ENCODE measurements around the gene LSAMP. TPM values are rescaled to one million over a fixed set of nuclear protein-coding genes. Genes with fewer than 3 reads are reported as not detected.

LSAMP gene
- polyA plus RNA-seq, 1 of the 3 experiments (the other 2 are of a cell fraction): 6.6 TPM

GRCh38 chr3:115864911-115865310 lies 580.4 kb downstream of the LSAMP start:
- no peak for DNase-seq
- no peaks in the 10 kb centered on the region for H3K9me2 ChIP-seq
- peaks cover 0 to 4% of the 10 kb centered on the region in 2 experiments; a peak in 2 of 4 replicates for H3K4me1 ChIP-seq (ENCODE audit: control insufficient read depth in 1 of 2, insufficient read depth in 2 of 2, low read depth in 1 of 2, low read length in 1 of 2)

GRCh38 chr3:115862849-115863248 lies 582.4 kb downstream of the LSAMP start:
- TF ChIP-seq, protein P1, sequence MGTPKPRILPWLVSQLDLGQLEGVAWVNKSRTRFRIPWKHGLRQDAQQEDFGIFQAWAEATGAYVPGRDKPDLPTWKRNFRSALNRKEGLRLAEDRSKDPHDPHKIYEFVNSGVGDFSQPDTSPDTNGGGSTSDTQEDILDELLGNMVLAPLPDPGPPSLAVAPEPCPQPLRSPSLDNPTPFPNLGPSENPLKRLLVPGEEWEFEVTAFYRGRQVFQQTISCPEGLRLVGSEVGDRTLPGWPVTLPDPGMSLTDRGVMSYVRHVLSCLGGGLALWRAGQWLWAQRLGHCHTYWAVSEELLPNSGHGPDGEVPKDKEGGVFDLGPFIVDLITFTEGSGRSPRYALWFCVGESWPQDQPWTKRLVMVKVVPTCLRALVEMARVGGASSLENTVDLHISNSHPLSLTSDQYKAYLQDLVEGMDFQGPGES (IDR thresholded peaks at IDR 0.05; ENCODE audit: low read depth, low read length): no peak
- TF ChIP-seq GABPA (IDR thresholded peaks at IDR 0.05; ENCODE audit: low read depth): no peak
- TF ChIP-seq RFX5 (IDR thresholded peaks at IDR 0.05; ENCODE audit: low read length): no peak
- TF ChIP-seq FOXJ3 (CRISPR knock-in tag; IDR thresholded peaks at IDR 0.05): no peak
- TF ChIP-seq GATA2 (CRISPR knock-in tag; IDR thresholded peaks at IDR 0.05): no peak
- no peak for TF ChIP-seq NFIC (IDR thresholded peaks at IDR 0.05; ENCODE audit: borderline replicate concordance)
- no peak for TF ChIP-seq SIN3A (IDR thresholded peaks at IDR 0.05; ENCODE audit: borderline replicate concordance, low read depth, low read length)
- TF ChIP-seq EP300 (IDR thresholded peaks at IDR 0.05; ENCODE audit: borderline replicate concordance in 1 of 2, low read depth in 1 of 2, low read length in 1 of 2): no peak
- TF ChIP-seq EZH2phosphoT487 (IDR thresholded peaks at IDR 0.05; ENCODE audit: borderline replicate concordance, low read depth): no peak
- TF ChIP-seq TCF12 (IDR thresholded peaks at IDR 0.05): no peak
- no peaks in the 10 kb centered on the region for H3K79me2 ChIP-seq (ENCODE audit: insufficient read depth)
- H3K27ac ChIP-seq (ENCODE audit: low read depth in 2 of 2, low read length in 1 of 2): no peak overlapping the region
- no peak overlapping the region for H2AFZ ChIP-seq (ENCODE audit: low read depth)
- no peaks in the 10 kb centered on the region for H4K20me1 ChIP-seq (ENCODE audit: insufficient read depth)
- DNase-seq: no peak
- H3K4me3 ChIP-seq (ENCODE audit: low read depth in 2 of 2, low read length in 1 of 2): no peak overlapping the region
- ChIA-PET CTCF (interaction anchor here (0.7 to 0.8 kb wide), 2 partner anchors 27 to 47 kb away, joined by 3 read pairs; no protein-coding TSS in a partner anchor), POLR2A (no interaction called here)
- H3F3A ChIP-seq (replicated peaks; ENCODE audit: insufficient read depth): no peaks in the 10 kb centered on the region
- no peak overlapping the region for H3K9ac ChIP-seq
- no peaks in the 10 kb centered on the region for H3K27me3 ChIP-seq (ENCODE audit: insufficient read depth)
- no peaks in the 10 kb centered on the region for H3K36me3 ChIP-seq (replicated peaks in 1 of 2; ENCODE audit: control insufficient read depth in 1 of 2, insufficient read depth in 2 of 2, low read length in 1 of 2)
- H3K9me3 ChIP-seq: no peaks in the 10 kb centered on the region
- WGBS (ENCODE audit: low lambda C conversion rate): 81% methylated on average over 6 of the region's 6 CpGs
- H3K4me2 ChIP-seq: no peak overlapping the region
- H3K4me1 ChIP-seq (ENCODE audit: control insufficient read depth in 1 of 2, insufficient read depth in 2 of 2, low read depth in 1 of 2, low read length in 1 of 2): peaks cover 0 to 4% of the 10 kb centered on the region in 2 experiments; a peak in 2 of 4 replicates
- no peaks in the 10 kb centered on the region for H3K9me2 ChIP-seq

More at GRCh38 chr3:115864911-115865310, 580.4 kb downstream of the LSAMP start:
- Histone ChIP-seq H3K9ac (no peak overlapping the region), H3K36me3 (replicated peaks in 1 of 2; ENCODE audit: control insufficient read depth in 1 of 2, insufficient read depth in 2 of 2, low read length in 1 of 2) (no peaks in the 10 kb centered on the region), H3F3A (replicated peaks; ENCODE audit: insufficient read depth) (no peaks in the 10 kb centered on the region), H4K20me1 (ENCODE audit: insufficient read depth) (no peaks in the 10 kb centered on the region), H3K9me3 (no peaks in the 10 kb centered on the region), H3K27ac (ENCODE audit: low read depth in 2 of 2, low read length in 1 of 2) (no peak overlapping the region), H3K27me3 (ENCODE audit: insufficient read depth) (no peaks in the 10 kb centered on the region), H3K79me2 (ENCODE audit: insufficient read depth) (no peaks in the 10 kb centered on the region), H3K4me3 (ENCODE audit: low read depth in 2 of 2, low read length in 1 of 2) (no peak overlapping the region), H2AFZ (ENCODE audit: low read depth) (no peak overlapping the region), H3K4me2 (no peak overlapping the region)
- TF ChIP-seq JUND (IDR thresholded peaks at IDR 0.05) (no peak), RCOR1 (IDR thresholded peaks at IDR 0.05; ENCODE audit: low read length) (0 out of 2 replicates have a peak, but pooled peaks have one; percentile 14)
- ChIA-PET CTCF (interaction anchor here (1.0 kb wide), 1 partner anchor 8 kb away, joined by 4 read pairs; no protein-coding TSS in a partner anchor), POLR2A (no interaction called here)
- 50% methylated on average over 2 of the region's 2 CpGs for WGBS (ENCODE audit: low lambda C conversion rate)

Measured in SK-N-SH (cell line).